GM18526 (cell line): ENCODE results near the gene DNAJC5.

Source experiments
- POLR2A ChIP-seq: IDR thresholded peaks from 3 replicates; pipeline ENCODE4 v1.6.1; 2011; ENCODE audit not compliant: insufficient read length; ENCODE audit errors: extremely low read depth

Gene DNAJC5

GRCh38 chr20:63941282-63942081 is 46.6 kb downstream of the DNAJC5 start:
- no peak for TF ChIP-seq POLR2A

GRCh38 chr20:63942250-63942951 is 47.5 kb downstream of the DNAJC5 start:
- TF ChIP-seq POLR2A = no peak

DNA sequence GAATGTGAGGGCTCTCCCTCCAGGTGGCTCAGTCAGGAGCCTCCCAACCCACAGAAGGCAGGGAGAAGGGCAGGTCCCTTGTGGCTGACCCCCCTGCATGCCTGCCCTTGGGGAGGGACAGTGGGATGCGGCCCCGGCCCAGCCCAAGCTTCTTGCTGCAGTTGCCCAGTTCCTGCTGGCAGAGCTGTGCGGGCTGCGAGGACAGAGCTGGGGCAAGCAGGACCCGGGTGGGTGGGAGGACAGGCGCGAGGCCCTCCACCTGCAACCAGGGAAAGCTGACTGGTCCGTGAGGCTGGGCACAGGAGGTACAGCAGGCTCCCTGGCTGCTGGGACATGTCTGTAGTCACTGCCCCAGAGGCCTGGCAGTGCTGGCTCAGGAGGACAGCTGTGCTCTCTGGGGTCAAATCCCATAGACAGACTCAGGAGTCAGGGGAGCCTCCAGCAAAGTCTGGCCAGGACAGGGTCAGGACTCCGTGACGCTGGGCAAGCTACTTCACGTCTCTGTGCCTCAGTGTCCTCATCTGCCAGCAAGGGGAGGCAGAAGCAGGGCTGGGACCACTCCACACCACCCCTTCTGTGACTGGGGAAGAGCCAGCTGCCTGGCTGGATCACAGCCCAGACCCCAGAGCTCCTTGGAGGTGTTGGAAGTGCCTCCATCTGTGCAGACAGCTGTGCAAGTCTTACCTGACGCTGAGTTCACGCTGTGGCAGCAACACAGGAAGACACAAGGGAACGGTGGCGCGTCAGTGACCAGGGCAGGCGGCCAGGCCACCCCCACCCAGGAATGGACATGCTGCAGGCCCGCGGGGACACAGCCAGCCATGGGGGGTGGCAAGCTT is 48.3 kb downstream of the DNAJC5 start:
- no peak for TF ChIP-seq POLR2A

DNA sequence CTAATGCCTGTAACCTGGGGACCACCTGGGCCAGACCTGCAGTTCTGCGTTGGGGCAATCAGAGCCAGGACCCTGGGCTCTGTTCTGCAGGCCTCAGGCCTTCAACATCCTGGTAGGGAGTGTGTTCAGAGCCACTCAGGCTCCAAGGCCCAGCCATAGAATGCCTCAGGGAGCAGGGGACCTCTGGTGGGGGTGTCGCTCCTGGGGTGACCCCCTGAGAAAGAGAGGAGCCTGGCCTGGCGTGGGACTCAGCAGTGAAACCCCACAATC is 48.8 kb downstream of the DNAJC5 start:
- no peak for TF ChIP-seq POLR2A

DNA sequence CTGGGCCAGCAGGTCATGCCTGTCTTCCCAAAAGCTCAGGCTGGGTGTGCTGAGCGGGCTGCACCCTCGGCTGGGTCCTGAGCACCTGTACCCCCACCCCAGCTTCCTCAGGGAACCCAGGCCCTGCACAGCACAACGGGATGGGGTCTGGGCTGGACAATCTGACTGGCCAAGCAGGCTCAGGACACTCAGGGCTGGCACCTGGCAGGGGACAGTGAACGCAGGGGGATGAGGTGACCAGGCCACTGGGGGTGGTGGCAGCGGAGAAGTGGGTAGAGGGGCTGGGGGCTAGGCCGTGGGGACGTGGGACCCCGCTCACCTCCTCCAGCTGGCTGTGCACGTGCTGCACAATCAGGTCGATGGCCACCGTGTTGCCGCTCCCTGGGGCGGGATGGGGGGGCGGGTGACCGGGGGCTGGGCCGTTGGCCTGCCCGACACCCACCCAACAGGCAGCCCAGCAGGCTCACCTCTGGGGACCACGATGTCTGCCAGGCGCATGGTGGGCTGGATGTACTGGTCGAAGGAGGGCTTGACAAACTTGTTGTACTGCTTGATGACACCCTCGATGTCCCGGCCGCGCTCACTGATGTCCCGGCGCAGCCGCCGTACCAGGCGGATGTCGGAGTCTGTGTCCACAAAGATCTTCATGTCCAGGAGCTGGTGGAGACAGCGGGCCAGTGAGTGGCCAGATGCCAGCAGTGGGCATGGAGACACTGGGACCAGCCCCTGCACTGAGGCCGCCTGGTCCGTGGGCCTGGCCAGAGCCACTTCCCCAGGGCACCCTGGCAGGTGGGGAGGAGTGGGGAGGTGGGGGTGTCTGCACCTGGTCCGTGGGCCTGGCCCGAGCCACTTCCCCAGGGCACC is 49.4 kb downstream of the DNAJC5 start:
- no peak for TF ChIP-seq POLR2A

DNA sequence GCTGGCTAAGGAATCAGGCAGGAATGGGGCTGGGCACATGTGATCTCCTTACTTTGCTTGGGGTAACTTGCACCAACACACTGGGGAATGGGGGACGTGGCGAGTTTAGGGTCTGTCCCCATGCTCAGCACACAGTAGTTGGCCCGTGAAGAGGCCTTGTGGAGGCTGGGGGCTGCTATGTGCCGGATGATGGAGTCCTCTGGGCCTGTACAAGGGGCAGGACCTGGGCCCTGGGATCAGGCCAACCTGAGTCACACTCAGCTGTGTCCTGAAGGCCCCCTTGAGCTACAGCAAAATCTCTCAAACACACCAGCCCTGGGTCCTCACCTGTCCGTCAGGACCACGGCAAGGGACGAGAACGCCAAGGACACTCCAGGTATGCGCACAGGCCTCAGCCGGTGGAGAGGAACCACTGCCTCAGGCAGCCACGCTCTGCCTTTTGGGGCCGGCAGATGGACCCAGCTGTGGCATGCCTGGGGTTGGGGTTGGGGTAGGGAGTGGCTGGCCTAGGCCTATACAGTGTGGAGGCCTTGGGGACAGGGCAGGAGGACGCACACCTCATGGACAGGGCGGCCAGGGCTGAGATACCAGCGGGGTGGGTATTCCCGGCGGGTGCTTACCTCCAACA is 50.2 kb downstream of the DNAJC5 start:
- no peak for TF ChIP-seq POLR2A

DNA sequence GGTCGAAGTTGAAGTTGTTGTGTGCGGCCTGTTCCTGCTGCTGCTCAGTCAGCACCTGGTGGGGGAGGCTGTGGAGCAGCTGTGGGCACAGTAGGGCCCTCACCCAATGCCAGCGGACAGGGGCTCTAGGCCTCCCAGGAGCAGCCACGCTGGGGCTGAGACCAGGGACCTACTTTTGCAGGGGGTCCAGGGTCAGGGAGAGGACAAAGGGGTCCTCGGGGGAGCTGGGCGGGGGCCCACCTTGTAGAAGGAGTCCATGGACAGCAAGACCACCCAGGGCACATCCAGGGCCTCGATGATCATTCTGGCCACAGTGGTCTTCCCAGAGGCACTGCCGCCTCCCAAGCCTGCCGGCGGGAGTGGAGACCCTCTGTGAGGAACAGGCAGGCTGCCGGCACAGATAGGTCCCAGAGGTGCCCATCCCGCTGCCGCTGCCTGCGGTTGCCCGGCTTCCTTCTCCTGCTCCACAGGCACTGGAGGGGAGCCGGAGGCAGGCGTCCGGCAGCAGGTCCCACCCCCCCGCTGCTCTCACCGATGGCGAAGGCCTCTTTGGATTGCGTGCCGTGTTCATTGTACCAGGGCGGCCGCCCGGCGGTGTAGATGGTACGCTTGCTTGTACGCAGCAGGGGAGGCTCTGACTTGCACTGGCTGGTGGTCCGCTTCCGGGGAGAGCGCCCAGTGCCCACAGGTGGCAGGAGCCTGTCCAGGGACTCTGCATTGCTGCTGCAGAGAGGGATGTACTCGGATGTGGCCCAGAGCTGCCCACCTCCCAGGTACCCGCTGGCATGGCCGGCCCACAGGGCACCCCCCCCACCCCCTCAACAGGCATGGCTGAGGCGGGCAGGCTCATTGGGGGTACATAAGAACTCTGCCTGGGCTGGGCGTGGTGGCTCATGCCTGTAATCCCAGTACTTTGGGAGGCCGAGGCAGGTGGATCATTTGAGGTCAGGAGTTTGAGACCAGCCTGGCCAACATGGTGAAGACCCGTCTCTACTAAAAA is 51.3 kb downstream of the DNAJC5 start:
- no peak for TF ChIP-seq POLR2A

DNA sequence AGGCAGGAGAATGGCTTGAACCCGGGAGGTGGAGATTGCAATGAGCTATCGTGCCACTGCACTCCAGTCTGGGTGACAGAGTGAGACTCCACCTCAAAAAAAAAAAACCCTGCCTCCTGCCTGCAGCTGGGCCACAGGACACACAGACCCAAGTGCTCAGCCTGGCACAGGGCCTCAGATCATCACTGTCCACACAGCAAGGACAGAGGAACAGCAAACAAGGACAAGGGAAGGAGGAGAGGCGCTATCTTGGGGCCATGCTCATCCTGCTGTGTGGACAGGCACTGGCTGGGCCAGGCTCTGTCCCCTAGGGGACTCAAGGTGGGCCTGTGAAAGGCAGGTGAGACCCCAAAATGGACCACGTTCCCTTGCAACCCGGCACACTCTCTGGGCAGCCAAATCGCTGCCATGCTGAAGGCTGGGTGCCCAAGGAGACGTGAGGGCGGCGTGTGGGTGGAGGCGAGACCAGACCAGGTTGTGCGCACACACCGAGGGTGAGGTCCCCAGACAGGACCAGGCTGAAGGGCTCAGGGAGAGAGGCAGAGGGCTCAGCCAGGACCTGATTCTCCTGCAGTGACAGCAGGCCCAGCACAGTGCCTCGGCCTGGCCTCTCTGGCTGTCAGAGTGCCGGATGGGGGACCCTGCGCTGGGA is 52.2 kb downstream of the DNAJC5 start:
- TF ChIP-seq POLR2A = no peak

GRCh38 chr20:63947638-63948456 is 52.9 kb downstream of the DNAJC5 start:
- TF ChIP-seq POLR2A = no peak

DNA sequence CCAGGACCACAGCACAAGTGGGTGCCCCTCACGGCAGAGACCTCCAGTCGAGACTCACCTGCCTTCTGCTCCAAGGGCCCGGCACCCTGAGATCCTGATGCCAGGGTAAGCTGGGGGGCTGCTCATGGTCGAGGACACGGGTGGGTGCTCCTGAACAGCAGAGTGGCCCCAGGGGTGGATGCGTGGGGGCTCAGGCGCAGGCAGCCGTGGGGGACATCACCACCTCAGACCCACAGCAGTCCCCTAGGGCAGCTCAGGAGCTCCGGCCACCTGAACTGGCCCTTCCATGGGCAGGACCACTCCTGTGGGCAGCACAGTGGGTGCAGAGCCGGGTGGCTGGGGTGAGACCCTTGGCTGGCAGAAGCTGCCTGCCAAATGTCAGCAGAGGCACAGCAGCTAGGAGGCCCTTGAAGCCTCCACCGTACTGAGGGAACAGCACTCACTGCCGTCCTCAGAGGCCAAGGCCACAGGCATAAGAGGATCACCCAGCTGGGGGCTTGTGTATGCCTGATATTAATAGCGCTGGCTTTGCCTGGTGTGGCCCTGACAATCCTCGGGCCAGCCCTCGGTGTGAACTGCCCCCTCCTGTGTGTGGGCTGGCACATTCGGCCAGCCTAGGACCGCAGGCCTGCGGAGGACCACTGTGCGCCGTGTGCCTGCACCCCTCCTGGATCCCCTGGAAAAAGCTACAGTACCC is 55.9 kb downstream of the DNAJC5 start:
- TF ChIP-seq POLR2A = no peak

DNA sequence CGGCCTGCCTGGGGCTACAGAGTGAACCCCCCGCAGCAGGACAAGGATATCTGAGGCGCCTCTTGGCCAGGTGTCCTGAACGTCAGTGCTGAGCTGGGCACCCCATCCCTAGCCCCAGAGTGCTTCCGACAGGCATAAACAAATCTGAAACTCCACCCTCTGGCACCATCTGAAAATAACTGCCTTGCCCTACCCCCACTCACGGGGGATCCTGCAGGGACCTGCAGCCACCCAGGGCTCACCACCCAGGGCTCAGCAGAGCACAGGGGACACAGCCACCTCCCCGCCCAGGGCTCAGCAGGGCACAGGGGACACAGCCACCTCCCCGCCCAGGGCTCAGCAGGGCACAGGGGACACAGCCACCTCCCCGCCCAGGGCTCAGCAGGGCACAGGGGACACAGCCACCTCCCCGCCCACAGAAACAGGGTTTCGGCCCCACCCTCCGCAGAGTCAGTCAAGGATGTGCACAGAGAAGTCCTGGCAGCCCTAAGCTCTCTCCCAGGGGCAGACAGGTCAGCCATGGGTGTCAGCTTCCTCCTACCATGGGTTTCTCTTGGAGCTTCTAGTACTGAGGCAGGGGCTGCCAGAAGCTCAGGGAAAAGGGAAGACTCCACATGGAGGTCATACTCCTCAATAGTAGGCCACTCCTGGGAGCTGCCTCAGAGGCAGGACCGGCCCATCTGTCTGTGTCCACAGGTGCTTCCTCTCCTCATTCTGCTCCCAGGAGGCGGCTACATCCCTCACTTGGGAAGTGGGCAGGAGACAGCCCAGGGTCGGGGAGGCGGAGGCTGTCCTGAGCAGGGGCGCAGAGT is 56.7 kb downstream of the DNAJC5 start:
- no peak for TF ChIP-seq POLR2A
